CD14-positive monocyte (primary cell): ENCODE data around the gene CFD. TPM values are rescaled to one million over a fixed set of nuclear protein-coding genes. Genes with fewer than 3 reads are reported as not detected.

ENCODE experiments used
- DNase-seq, 3 donors: peaks; one replicate each; pipeline ENCODE4 v3.0.0-alpha.2; 2011 to 2022
- H2AFZ ChIP-seq: 2 replicates; pipeline ENCODE4 v1.6.0; 2012; ENCODE audit warnings: mild to moderate bottlenecking, low read depth, low read length, inconsistent platforms; ENCODE audit not compliant: insufficient read depth, poor library complexity, severe bottlenecking
- H3K27ac ChIP-seq, 2 donors: 1 replicate in 1 of 2; 2 replicates in 1 of 2; pipeline ENCODE4 v1.5.1; 2012 to 2013; ENCODE audit warnings: low read length in 2 of 2, control low read depth in 1 of 2, inconsistent platforms in 1 of 2, low read depth in 1 of 2, mild to moderate bottlenecking in 1 of 2
- H3K27me3 ChIP-seq, 2 donors: one replicate each; pipeline versions ENCODE4 v1.6.0 to v1.6.1; 2011 to 2013; ENCODE audit warnings: low read length in 2 of 2; ENCODE audit not compliant: control insufficient read depth in 2 of 2, insufficient read depth in 2 of 2
- H3K36me3 ChIP-seq, 2 donors: replicated peaks in 1 of 2; 1 replicate in 1 of 2; 2 replicates in 1 of 2; pipeline versions ENCODE4 v1.5.1 to v1.6.1; 2012 to 2013; ENCODE audit warnings: low read length in 2 of 2, control low read depth in 1 of 2, inconsistent platforms in 1 of 2, mild to moderate bottlenecking in 1 of 2; ENCODE audit not compliant: insufficient read depth in 2 of 2, control insufficient read depth in 1 of 2
- H3K4me1 ChIP-seq, 2 donors: 1 replicate in 1 of 2; 2 replicates in 1 of 2; pipeline versions ENCODE4 v1.5.1 to v1.6.1; 2012 to 2013; ENCODE audit warnings: low read length in 2 of 2, control low read depth in 1 of 2, inconsistent platforms in 1 of 2, mild to moderate bottlenecking in 1 of 2, moderate library complexity in 1 of 2; ENCODE audit not compliant: insufficient read depth in 2 of 2, control insufficient read depth in 1 of 2
- H3K4me2 ChIP-seq: replicated peaks from 2 replicates; pipeline ENCODE3; 2012; ENCODE audit warnings: low read length, moderate library complexity, mild to moderate bottlenecking; ENCODE audit not compliant: poor library complexity, severe bottlenecking; ENCODE audit errors: extremely low read depth
- H3K4me3 ChIP-seq, 3 experiments: fragments of 200-600 bp in 1 of 3; sonication (generic) in 1 of 3; replicated peaks in 1 of 3; 1 replicate in 2 of 3; 2 replicates in 1 of 3; pipeline ENCODE4 v1.5.1; 2011 to 2013; ENCODE audit warnings: low read length in 3 of 3, mild to moderate bottlenecking in 3 of 3, control low read depth in 2 of 3, low read depth in 2 of 3, inconsistent platforms in 1 of 3, moderate library complexity in 1 of 3
- H3K79me2 ChIP-seq: 2 replicates; pipeline ENCODE4 v1.6.0; 2012; ENCODE audit warnings: mild to moderate bottlenecking, control low read depth, inconsistent platforms, low read length, moderate library complexity; ENCODE audit not compliant: insufficient read depth
- H3K9ac ChIP-seq: 2 replicates; pipeline ENCODE4 v1.6.0; 2017; ENCODE audit warnings: low read length, mild to moderate bottlenecking; ENCODE audit not compliant: insufficient read depth, poor library complexity, severe bottlenecking
- H3K9me3 ChIP-seq, 2 donors: replicated peaks in 1 of 2; 1 replicate in 1 of 2; 2 replicates in 1 of 2; pipeline versions ENCODE4 v1.5.1 to v1.6.1; 2012 to 2013; ENCODE audit warnings: low read length in 2 of 2, control low read depth in 1 of 2; ENCODE audit not compliant: control insufficient read depth in 1 of 2, insufficient read depth in 1 of 2
- H4K20me1 ChIP-seq: 2 replicates; pipeline ENCODE4 v1.6.0; 2012; ENCODE audit warnings: mild to moderate bottlenecking, low read length, control low read depth, moderate library complexity; ENCODE audit not compliant: insufficient read depth
- H3K27ac Mint-ChIP-seq, 7 donors: one replicate each; pipeline ENCODE4 v1.8.0; 2020; ENCODE audit warnings: mild to moderate bottlenecking in 7 of 7, mixed read lengths in 7 of 7, moderate library complexity in 6 of 7, inconsistent platforms in 2 of 7
- H3K27me3 Mint-ChIP-seq, 3 donors: one replicate each; pipeline ENCODE4 v1.8.0; 2021 to 2022; ENCODE audit warnings: low read depth in 3 of 3, mild to moderate bottlenecking in 3 of 3, mixed read lengths in 3 of 3, moderate library complexity in 3 of 3, inconsistent platforms in 1 of 3
- H3K36me3 Mint-ChIP-seq, 2 donors: one replicate each; pipeline ENCODE4 v1.8.0; 2020; ENCODE audit warnings: mixed read lengths in 2 of 2, inconsistent platforms in 1 of 2, mild to moderate bottlenecking in 1 of 2
- H3K4me1 Mint-ChIP-seq: one replicate; pipeline ENCODE4 v1.8.0; 2020; ENCODE audit warnings: mild to moderate bottlenecking, mixed read lengths
- H3K4me3 Mint-ChIP-seq, 2 donors: one replicate each; pipeline ENCODE4 v1.8.0; 2020; ENCODE audit warnings: mild to moderate bottlenecking in 2 of 2, mixed read lengths in 2 of 2, moderate library complexity in 1 of 2
- H3K9me3 Mint-ChIP-seq, 7 donors: one replicate each; pipeline ENCODE4 v1.8.0; 2020 to 2022; ENCODE audit warnings: mixed read lengths in 7 of 7, mild to moderate bottlenecking in 6 of 7, moderate library complexity in 6 of 7, inconsistent platforms in 2 of 7
- WGBS: methylation state at CpG from one replicate; pipeline ENCODE4 v1.1.5; 2013; ENCODE audit warnings: missing lambda C conversion rate; ENCODE audit not compliant: insufficient coverage; 5-methylcytosine and 5-hydroxymethylcytosine counted together
- intact Hi-C, 2 donors: fragments of 100-400 bp; cut with micrococcal nuclease; formaldehyde crosslinking; loops; one replicate each; pipeline versions ENCODE4 v1.15.0 to v1.15.1; 2023
- polyA plus RNA-seq, 3 donors: library from polyadenylated mRNA; depleted of rRNA in 1 of 3; unstranded in 2 of 3; stranded (reverse) in 1 of 3; fragments of 300-500 nt in 2 of 3; fragments of >200 nt in 1 of 3; fragmentation: Illumina TruSeq in 2 of 3; gene quantifications; 1 replicate in 2 of 3; 2 replicates in 1 of 3; pipeline ENCODE4 v1.2.3, GENCODE V29; 2012 to 2021
- TF ChIP-seq, protein P1 (sequence below): fragments of 200-600 bp; IDR thresholded peaks from one replicate; pipeline ENCODE4 v1.8.0; 2022; ENCODE audit warnings: antibody characterized with exemption, mild to moderate bottlenecking

Gene CFD
- polyA plus RNA-seq, 3 donors = 272 to 862 (median 654) TPM

DNA sequence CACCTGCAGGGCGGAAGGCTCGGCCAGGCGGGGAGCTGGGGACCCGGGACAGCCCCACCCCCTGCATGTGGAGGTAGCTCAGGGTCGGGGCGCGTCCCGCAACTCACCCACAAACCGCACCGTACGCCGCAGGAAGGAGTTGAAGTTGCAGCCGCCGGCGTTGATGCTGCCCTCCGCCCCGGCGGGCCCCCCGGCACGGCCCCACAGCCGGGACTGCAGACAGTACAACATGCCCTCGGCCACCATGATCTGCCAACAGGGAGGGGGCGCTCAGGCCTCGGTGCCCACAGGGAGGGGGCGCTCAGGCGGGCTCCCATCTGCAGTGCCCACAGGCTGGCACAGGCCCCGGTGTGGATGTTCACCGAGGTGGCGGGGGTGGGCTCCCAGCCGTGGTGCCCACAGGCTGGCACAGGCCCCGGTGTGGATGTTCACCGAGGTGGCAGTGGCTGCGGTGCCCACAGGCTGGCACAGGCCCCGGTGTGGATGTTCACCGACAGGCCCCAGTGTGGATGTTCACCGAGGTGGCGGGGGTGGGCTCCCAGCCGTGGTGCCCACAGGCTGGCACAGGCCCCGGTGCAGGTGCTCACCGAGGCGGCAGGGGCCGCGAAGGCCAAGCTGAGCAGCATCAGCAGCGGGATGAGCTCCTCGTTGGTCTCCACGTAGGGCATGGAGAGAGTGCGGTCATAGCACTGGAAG, 44.2 kb upstream of the CFD start:
- Mint-ChIP-seq H3K4me3 (no peak overlapping the region), H3K27ac (no peak overlapping the region), H3K4me1 (peaks cover 1% of the 10 kb centered on the region), H3K36me3 (peaks cover 10 to 29% of the 10 kb centered on the region in 2 donors), H3K9me3 (peaks cover 0 to 11% (median 0%) of the 10 kb centered on the region in 7 donors), H3K27me3 (peaks cover 0 to 1% (median 0%) of the 10 kb centered on the region in 3 donors)
- H4K20me1 ChIP-seq = peaks cover 28% of the 10 kb centered on the region
- no peak overlapping the region for H3K9ac ChIP-seq
- H3K36me3 ChIP-seq = peaks cover 19 to 20% of the 10 kb centered on the region in 2 donors
- no peaks in the 10 kb centered on the region for H3K9me3 ChIP-seq
- H3K27ac ChIP-seq = no peak overlapping the region
- TF ChIP-seq, protein P1, sequence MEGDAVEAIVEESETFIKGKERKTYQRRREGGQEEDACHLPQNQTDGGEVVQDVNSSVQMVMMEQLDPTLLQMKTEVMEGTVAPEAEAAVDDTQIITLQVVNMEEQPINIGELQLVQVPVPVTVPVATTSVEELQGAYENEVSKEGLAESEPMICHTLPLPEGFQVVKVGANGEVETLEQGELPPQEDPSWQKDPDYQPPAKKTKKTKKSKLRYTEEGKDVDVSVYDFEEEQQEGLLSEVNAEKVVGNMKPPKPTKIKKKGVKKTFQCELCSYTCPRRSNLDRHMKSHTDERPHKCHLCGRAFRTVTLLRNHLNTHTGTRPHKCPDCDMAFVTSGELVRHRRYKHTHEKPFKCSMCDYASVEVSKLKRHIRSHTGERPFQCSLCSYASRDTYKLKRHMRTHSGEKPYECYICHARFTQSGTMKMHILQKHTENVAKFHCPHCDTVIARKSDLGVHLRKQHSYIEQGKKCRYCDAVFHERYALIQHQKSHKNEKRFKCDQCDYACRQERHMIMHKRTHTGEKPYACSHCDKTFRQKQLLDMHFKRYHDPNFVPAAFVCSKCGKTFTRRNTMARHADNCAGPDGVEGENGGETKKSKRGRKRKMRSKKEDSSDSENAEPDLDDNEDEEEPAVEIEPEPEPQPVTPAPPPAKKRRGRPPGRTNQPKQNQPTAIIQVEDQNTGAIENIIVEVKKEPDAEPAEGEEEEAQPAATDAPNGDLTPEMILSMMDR = no peak
- peaks cover 18% of the 10 kb centered on the region for H3K79me2 ChIP-seq
- H3K27me3 ChIP-seq = no peaks in the 10 kb centered on the region
- H2AFZ ChIP-seq = no peak overlapping the region
- no peak overlapping the region for H3K4me3 ChIP-seq
- no peak overlapping the region for H3K4me2 ChIP-seq
- no peak for DNase-seq
- 88% methylated on average over 46 of the region's 47 CpGs for WGBS
- no peaks in the 10 kb centered on the region for H3K4me1 ChIP-seq
- intact Hi-C loops = loop anchor here in 1 of 2 donors (5.0 kb wide), 1 partner anchor 37 kb away; the partner anchor contains the start of gene ELANE

DNA sequence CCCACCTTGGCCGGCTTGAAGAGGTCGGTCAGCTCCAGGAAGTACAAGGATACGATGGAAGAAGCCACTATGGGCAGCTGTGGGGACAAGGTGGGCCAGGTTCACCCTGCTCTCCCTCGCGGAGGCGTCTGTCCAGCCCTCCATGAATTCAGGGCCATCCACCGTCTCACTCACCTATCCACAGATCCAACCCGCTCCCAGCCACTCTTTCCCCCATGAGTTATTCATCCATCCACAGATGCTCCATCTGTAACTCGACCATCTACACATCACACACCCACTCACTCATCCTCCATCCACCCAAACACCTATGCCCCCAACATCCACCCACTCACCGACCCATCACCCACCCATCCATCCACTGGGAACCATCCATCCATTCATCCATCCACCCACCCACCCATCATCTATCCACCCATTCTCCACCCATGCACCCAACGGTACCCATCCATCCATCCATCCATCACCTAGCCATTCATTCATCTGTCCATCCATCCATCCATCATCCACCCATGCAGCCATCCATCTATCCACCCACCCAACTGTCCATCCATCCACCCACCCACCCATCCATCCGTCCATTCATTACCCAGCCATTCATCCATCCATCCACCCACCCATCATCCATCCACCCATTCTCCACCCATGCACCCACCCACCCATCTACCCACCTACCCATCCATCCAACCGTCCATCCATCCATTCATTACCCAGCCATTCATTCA, 43.5 kb upstream of the CFD start:
- H3K9me3 Mint-ChIP-seq = peaks cover 0 to 11% (median 0%) of the 10 kb centered on the region in 7 donors
- no peak overlapping the region for H3K27ac Mint-ChIP-seq
- Histone ChIP-seq H3K36me3 (peaks cover 12 to 13% of the 10 kb centered on the region in 2 donors), H3K79me2 (peaks cover 17% of the 10 kb centered on the region), H2AFZ (no peak overlapping the region), H4K20me1 (peaks cover 21% of the 10 kb centered on the region), H3K27me3 (no peaks in the 10 kb centered on the region), H3K4me1 (no peaks in the 10 kb centered on the region), H3K9ac (no peak overlapping the region), H3K4me3 (no peak overlapping the region), H3K4me2 (no peak overlapping the region), H3K27ac (no peak overlapping the region), H3K9me3 (no peaks in the 10 kb centered on the region)
- H3K4me1 Mint-ChIP-seq = peaks cover 1% of the 10 kb centered on the region
- intact Hi-C loops = loop anchor here in 1 of 2 donors (5.0 kb wide), 1 partner anchor 36 kb away; the partner anchor contains the start of gene ELANE
- peaks cover 0 to 1% (median 0%) of the 10 kb centered on the region in 3 donors for H3K27me3 Mint-ChIP-seq
- 97% methylated on average over 13 of the region's 13 CpGs for WGBS
- TF ChIP-seq, protein P1 = no peak
- DNase-seq = no peak
- no peak overlapping the region for H3K4me3 Mint-ChIP-seq
- peaks cover 5 to 23% of the 10 kb centered on the region in 2 donors for H3K36me3 Mint-ChIP-seq
